Osteoblast (primary cell): ENCODE measurements around the gene HOXD13. TPM values are rescaled to one million over a fixed set of nuclear protein-coding genes. Genes with fewer than 3 reads are reported as not detected.
A peak's percentile ranks its signal among the peaks of the same experiment; 100 is the strongest.

Source experiments
- DNase-seq: peaks from one replicate; pipeline ENCODE4 v3.0.0; 2011; ENCODE audit warnings: low spot score, mixed read lengths; ENCODE audit not compliant: insufficient read length; ENCODE audit errors: missing footprints
- H2AFZ ChIP-seq: 2 replicates; pipeline ENCODE4 v1.6.0; 2011; ENCODE audit warnings: mild to moderate bottlenecking, low read length
- H3K27ac ChIP-seq: 2 replicates; pipeline ENCODE4 v1.5.1; 2011; ENCODE audit warnings: mild to moderate bottlenecking, low read depth, low read length, moderate library complexity
- H3K27me3 ChIP-seq: 2 replicates; pipeline ENCODE4 v1.6.0; 2012; ENCODE audit warnings: mild to moderate bottlenecking, control low read depth, inconsistent platforms, low read length, moderate library complexity; ENCODE audit not compliant: insufficient read depth
- H3K36me3 ChIP-seq: 2 replicates; pipeline ENCODE4 v1.5.1; 2011; ENCODE audit warnings: mild to moderate bottlenecking, low read length, control low read depth, moderate library complexity; ENCODE audit not compliant: insufficient read depth
- H3K4me1 ChIP-seq: 2 replicates; pipeline ENCODE4 v1.5.1; 2011; ENCODE audit warnings: mild to moderate bottlenecking, low read length, control low read depth, moderate library complexity; ENCODE audit not compliant: insufficient read depth
- H3K4me2 ChIP-seq: 2 replicates; pipeline ENCODE4 v1.6.0; 2011; ENCODE audit warnings: mild to moderate bottlenecking, low read length; ENCODE audit not compliant: insufficient read depth
- H3K4me3 ChIP-seq: fragments of 200-600 bp; sonication (generic); 3 replicates; pipeline ENCODE4 v1.5.1; 2012; ENCODE audit warnings: mild to moderate bottlenecking, low read length, inconsistent platforms; ENCODE audit not compliant: insufficient read depth
- H3K79me2 ChIP-seq: 2 replicates; pipeline ENCODE4 v1.6.0; 2012; ENCODE audit warnings: mild to moderate bottlenecking, low read length, control low read depth, inconsistent platforms; ENCODE audit not compliant: insufficient read depth
- H3K9me3 ChIP-seq: 2 replicates; pipeline ENCODE4 v1.5.1; 2011; ENCODE audit warnings: low read depth, low read length, control low read depth
- H4K20me1 ChIP-seq: 2 replicates; pipeline ENCODE4 v1.6.0; 2012; ENCODE audit warnings: mild to moderate bottlenecking, low read length, control low read depth; ENCODE audit not compliant: insufficient read depth
- total RNA-seq: library from RNA; depleted of rRNA; stranded (reverse); fragments of >200 nt; gene quantifications from 2 replicates; pipeline ENCODE4 v1.2.3, GENCODE V29; 2012
- TF ChIP-seq, protein P1 (sequence below): IDR thresholded peaks from 2 replicates; pipeline ENCODE4 v1.5.1; 2011; ENCODE audit warnings: mild to moderate bottlenecking, low read depth, low read length, moderate library complexity; ENCODE audit errors: extremely low read depth

Gene HOXD13
- total RNA-seq, 1 donor, result not detected

DNA sequence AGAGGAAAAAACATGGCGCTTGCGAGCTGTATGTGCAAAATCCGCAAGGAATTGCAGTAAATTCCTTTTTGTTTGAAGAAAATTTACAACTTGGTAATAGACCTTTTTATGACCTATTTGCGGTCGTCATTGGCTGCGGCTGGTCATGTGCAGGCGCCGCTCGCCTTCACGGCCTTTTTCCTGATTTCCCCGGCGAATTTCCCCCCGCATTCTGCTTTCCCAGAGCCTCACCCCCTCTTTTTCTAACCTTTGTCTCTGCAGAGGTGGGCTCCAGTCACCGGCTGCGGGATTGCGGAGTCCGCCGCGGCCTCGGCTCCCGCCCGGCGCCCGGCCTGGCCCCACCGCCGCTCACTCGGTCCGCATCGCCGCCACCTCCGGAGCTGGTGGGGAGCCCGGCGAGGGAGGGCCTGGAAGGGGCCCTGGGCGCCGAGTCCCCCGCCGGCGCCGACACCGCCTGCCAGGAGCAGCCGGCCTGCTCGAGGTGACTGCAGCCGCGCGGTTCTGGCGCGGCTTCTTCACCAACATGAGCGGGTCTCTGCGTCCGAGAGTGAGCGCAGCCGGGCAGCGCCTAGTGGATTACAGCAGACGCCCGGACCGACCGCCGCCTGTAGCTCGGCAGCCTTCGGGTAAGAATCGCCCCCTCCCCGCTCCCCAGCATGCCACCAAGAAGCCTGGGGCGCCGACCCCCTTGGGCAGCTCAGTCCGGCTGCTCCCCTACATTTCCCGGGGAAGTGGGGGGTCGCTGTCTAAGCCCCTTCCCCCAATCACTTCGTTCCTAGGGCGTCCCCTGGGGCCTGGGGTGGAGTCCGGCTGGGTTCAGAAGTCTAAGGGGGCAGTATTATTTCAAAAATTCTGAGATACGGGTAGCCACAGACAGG is 44.1 kb downstream of the HOXD13 start:
- H2AFZ ChIP-seq, result peak overlapping the region; percentile 63
- H3K27ac ChIP-seq, result peak overlapping the region; percentile 89
- peaks cover 24% of the 10 kb centered on the region for H3K4me1 ChIP-seq

DNA sequence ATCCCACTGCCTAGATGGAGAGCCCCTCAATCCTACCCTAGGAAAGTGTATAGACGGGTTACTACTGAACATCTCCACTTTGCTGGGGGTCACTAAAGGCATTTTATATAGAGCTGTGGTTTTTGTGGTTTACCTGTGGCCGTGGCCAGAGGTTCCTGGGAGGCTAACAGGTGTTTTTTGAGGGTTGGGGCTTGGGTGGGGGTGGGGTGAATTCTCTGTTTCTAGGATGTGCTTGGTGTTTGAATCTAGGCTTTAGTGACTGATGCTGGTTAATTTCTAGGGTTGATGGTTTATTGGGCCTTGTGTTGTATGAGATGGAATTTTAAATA is 44.7 kb downstream of the HOXD13 start:
- H3K79me2 ChIP-seq, result peaks cover 49% of the 10 kb centered on the region

More for the DNA sequence above, 44.1 kb downstream of the HOXD13 start:
- DNase-seq, result peak; percentile 96
- TF ChIP-seq, protein P1, sequence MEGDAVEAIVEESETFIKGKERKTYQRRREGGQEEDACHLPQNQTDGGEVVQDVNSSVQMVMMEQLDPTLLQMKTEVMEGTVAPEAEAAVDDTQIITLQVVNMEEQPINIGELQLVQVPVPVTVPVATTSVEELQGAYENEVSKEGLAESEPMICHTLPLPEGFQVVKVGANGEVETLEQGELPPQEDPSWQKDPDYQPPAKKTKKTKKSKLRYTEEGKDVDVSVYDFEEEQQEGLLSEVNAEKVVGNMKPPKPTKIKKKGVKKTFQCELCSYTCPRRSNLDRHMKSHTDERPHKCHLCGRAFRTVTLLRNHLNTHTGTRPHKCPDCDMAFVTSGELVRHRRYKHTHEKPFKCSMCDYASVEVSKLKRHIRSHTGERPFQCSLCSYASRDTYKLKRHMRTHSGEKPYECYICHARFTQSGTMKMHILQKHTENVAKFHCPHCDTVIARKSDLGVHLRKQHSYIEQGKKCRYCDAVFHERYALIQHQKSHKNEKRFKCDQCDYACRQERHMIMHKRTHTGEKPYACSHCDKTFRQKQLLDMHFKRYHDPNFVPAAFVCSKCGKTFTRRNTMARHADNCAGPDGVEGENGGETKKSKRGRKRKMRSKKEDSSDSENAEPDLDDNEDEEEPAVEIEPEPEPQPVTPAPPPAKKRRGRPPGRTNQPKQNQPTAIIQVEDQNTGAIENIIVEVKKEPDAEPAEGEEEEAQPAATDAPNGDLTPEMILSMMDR, result no peak
- Histone ChIP-seq H3K4me2 (peak overlapping the region; percentile 88), H3K79me2 (peaks cover 43% of the 10 kb centered on the region), H3K36me3 (peaks cover 5% of the 10 kb centered on the region), H3K9me3 (no peaks in the 10 kb centered on the region), H4K20me1 (peaks cover 4% of the 10 kb centered on the region), H3K4me3 (peak overlapping the region; percentile 86), H3K27me3 (no peaks in the 10 kb centered on the region)

DNA sequence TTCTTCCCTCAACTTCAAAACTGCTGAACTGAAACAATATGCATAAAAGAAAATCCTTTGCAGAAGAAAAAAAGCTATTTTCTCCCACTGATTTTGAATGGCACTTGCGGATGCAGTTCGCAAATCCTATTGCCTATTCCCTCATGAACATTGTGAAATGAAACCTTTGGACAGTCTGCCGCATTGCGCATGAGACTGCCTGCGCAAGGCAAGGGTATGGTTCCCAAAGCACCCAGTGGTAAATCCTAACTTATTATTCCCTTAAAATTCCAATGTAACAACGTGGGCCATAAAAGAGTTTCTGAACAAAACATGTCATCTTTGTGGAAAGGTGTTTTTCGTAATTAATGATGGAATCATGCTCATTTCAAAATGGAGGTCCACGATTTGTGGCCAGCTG is 45.4 kb downstream of the HOXD13 start:
- H3K79me2 ChIP-seq, result peaks cover 50% of the 10 kb centered on the region
- H3K9me3 ChIP-seq, result no peaks in the 10 kb centered on the region
- no peak overlapping the region for H3K27ac ChIP-seq
- H3K4me3 ChIP-seq, result peak overlapping the region; percentile 86
- peaks cover 24% of the 10 kb centered on the region for H3K4me1 ChIP-seq
- H2AFZ ChIP-seq, result no peak overlapping the region
- H3K4me2 ChIP-seq, result peak overlapping the region; percentile 88
- no peaks in the 10 kb centered on the region for H3K27me3 ChIP-seq
- peaks cover 4% of the 10 kb centered on the region for H4K20me1 ChIP-seq
- H3K36me3 ChIP-seq, result no peaks in the 10 kb centered on the region
- DNase-seq, result no peak
- TF ChIP-seq, protein P1, result no peak

More for the DNA sequence above, 44.7 kb downstream of the HOXD13 start:
- Histone ChIP-seq H3K27me3 (no peaks in the 10 kb centered on the region), H4K20me1 (peaks cover 4% of the 10 kb centered on the region), H2AFZ (peak overlapping the region; percentile 63), H3K36me3 (peaks cover 3% of the 10 kb centered on the region), H3K4me2 (peak overlapping the region; percentile 88), H3K4me3 (peak overlapping the region; percentile 86), H3K9me3 (no peaks in the 10 kb centered on the region), H3K27ac (peak overlapping the region; percentile 89), H3K4me1 (peaks cover 24% of the 10 kb centered on the region)
- TF ChIP-seq, protein P1, result no peak
- peak; percentile 66 for DNase-seq

DNA sequence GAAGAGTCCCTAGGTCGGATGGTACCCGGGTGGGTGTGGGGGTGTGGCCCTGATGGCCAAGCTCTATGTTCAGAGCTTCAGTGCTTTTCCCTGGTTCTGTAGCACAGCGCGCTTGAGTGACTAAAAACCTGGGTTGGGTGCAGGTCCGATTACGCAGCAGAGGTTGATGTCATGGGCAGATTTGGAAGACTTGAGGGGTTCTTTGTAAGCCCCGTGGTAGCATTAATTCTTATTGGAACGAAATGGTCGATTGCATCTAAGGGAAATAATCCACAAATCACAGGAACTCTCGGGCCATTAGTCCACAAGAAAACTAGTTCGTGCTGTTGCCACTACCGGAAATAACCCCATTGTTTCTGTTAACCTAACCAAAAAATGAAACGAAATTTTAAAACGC is 46.0 kb downstream of the HOXD13 start:
- Histone ChIP-seq H3K27ac (peak overlapping the region; percentile 5), H3K36me3 (no peaks in the 10 kb centered on the region), H3K4me2 (peak overlapping the region; percentile 19), H4K20me1 (peaks cover 4% of the 10 kb centered on the region), H3K27me3 (no peaks in the 10 kb centered on the region), H3K4me3 (no peak overlapping the region), H3K4me1 (peaks cover 24% of the 10 kb centered on the region), H3K79me2 (peaks cover 52% of the 10 kb centered on the region), H3K9me3 (no peaks in the 10 kb centered on the region), H2AFZ (no peak overlapping the region)
- TF ChIP-seq, protein P1, result no peak
- no peak for DNase-seq
